ENCODE measurements around the gene STARD3NL. TPM values are rescaled to one million over a fixed set of nuclear protein-coding genes. Genes with fewer than 3 reads are reported as not detected.
A peak's percentile ranks its signal among the peaks of the same experiment; 100 is the strongest.

Gene STARD3NL
- total RNA-seq (2022) (24.5 and 25.6 TPM in 2 replicates), Bru-seq, nascent RNA (percentile 76 among the genes with signal in this experiment), BruChase-seq, experiment 1, labeled RNA remaining after a 6-hour chase (percentile 67 among the genes with signal in this experiment), BruChase-seq, experiment 2, labeled RNA remaining after a 2-hour chase (percentile 61 among the genes with signal in this experiment)
- long read RNA-seq, transcript STARD3NL-201 (9 exons, 1,728 nt) = major isoform, 56 of 69 reads
- long read RNA-seq, transcript STARD3NL-202 (10 exons, 1,365 nt) = minor isoform, 5 of 69 reads
- long read RNA-seq, partial matches to known transcripts = 0 of 69 reads
- long read RNA-seq, other reads (novel, unspliced or antisense) = 8 of 69 reads

- H3K27ac Mint-ChIP-seq (ENCODE audit: low read depth, unreplicated experiment) = peak within 1 kb of the TSS; percentile 84
- H3K4me3 Mint-ChIP-seq (ENCODE audit: unreplicated experiment) = peak within 1 kb of the TSS; percentile 99
- H3K4me1 Mint-ChIP-seq (ENCODE audit: insufficient read depth, unreplicated experiment) = peaks cover 13% of the 10 kb centered on the region
- H3K36me3 Mint-ChIP-seq (ENCODE audit: insufficient read depth, unreplicated experiment) = peaks cover 5% of the 10 kb centered on the region
- no peaks in the 10 kb centered on the region for H3K9me3 Mint-ChIP-seq (ENCODE audit: unreplicated experiment)
- peaks cover 19% of the 10 kb centered on the region for H3K27me3 Mint-ChIP-seq (ENCODE audit: insufficient read depth, unreplicated experiment)
- no TSS peak for BruUV-seq (replicated peaks)
- intact Hi-C loops (cut with micrococcal nuclease) = loop anchor here (2.0 kb wide), 1 partner anchor 37 kb away; no protein-coding TSS in a partner anchor
- POLR2A ChIA-PET = interaction anchor here (0.7 to 1.8 kb wide), 8 partner anchors 8 to 40 kb away, joined by 3 to 19 read pairs (median 4); no protein-coding TSS in a partner anchor
- TF ChIP-seq CTCF (IDR thresholded peaks at IDR 0.05; ENCODE audit: unreplicated experiment) = no peak
- CTCF ChIA-PET = interaction anchor here (0.6 to 1.8 kb wide), 4 partner anchors 9 to 82 kb away, joined by 3 to 13 read pairs (median 4); no protein-coding TSS in a partner anchor
- DNase-seq (ENCODE audit: unreplicated experiment) = peak; percentile 100
Measured at GRCh38 chr7:38178004-38178694, at the start of gene STARD3NL. Gene STARD3NL (plus strand): TSS chr7:38178245. CDS start chr7:38207505, 29,260 bp downstream.

- H3K27me3 Mint-ChIP-seq (ENCODE audit: insufficient read depth, unreplicated experiment) = peaks cover 73% of the 10 kb centered on the region
- DNase-seq (ENCODE audit: unreplicated experiment) = no peak
- H3K4me1 Mint-ChIP-seq (ENCODE audit: insufficient read depth, unreplicated experiment) = no peaks in the 10 kb centered on the region
- H3K36me3 Mint-ChIP-seq (ENCODE audit: insufficient read depth, unreplicated experiment) = no peaks in the 10 kb centered on the region
- intact Hi-C loops (cut with micrococcal nuclease) = no loop called here
- CTCF ChIA-PET = no interaction called here
- H3K4me3 Mint-ChIP-seq (ENCODE audit: unreplicated experiment) = no peak overlapping the region
- no peak overlapping the region for H3K27ac Mint-ChIP-seq (ENCODE audit: low read depth, unreplicated experiment)
- TF ChIP-seq CTCF (IDR thresholded peaks at IDR 0.05; ENCODE audit: unreplicated experiment) = no peak
- BruUV-seq (replicated peaks) = no TSS peak
- H3K9me3 Mint-ChIP-seq (ENCODE audit: unreplicated experiment) = no peaks in the 10 kb centered on the region
- POLR2A ChIA-PET = no interaction called here
Measured at GRCh38 chr7:38129162-38129561, 48.9 kb upstream of the STARD3NL start.

GRCh38 chr7:38129579-38129978 is 48.5 kb upstream of the STARD3NL start:
- BruUV-seq (replicated peaks) = no TSS peak

More at GRCh38 chr7:38129579-38129978, 48.5 kb upstream of the STARD3NL start:
- Mint-ChIP-seq H3K36me3 (ENCODE audit: insufficient read depth, unreplicated experiment) (no peaks in the 10 kb centered on the region), H3K27me3 (ENCODE audit: insufficient read depth, unreplicated experiment) (peaks cover 77% of the 10 kb centered on the region), H3K4me3 (ENCODE audit: unreplicated experiment) (no peak overlapping the region), H3K4me1 (ENCODE audit: insufficient read depth, unreplicated experiment) (no peaks in the 10 kb centered on the region), H3K27ac (ENCODE audit: low read depth, unreplicated experiment) (no peak overlapping the region), H3K9me3 (ENCODE audit: unreplicated experiment) (no peaks in the 10 kb centered on the region)
- TF ChIP-seq CTCF (IDR thresholded peaks at IDR 0.05; ENCODE audit: unreplicated experiment) = no peak
- ChIA-PET POLR2A (no interaction called here), CTCF (no interaction called here)
- no peak for DNase-seq (ENCODE audit: unreplicated experiment)
- intact Hi-C loops (cut with micrococcal nuclease) = no loop called here
